ENCODE measurements around the gene PLXNA4. TPM values are rescaled to one million over a fixed set of nuclear protein-coding genes. Genes with fewer than 3 reads are reported as not detected.

The PLXNA4 gene
- total and polyA plus RNA-seq, 9 of the 15 experiments (the other 6 are each of a cell fraction or from before 2014, with no cell fraction given) = under 0.01 to 0.09 TPM; not detected in 7

DNA sequence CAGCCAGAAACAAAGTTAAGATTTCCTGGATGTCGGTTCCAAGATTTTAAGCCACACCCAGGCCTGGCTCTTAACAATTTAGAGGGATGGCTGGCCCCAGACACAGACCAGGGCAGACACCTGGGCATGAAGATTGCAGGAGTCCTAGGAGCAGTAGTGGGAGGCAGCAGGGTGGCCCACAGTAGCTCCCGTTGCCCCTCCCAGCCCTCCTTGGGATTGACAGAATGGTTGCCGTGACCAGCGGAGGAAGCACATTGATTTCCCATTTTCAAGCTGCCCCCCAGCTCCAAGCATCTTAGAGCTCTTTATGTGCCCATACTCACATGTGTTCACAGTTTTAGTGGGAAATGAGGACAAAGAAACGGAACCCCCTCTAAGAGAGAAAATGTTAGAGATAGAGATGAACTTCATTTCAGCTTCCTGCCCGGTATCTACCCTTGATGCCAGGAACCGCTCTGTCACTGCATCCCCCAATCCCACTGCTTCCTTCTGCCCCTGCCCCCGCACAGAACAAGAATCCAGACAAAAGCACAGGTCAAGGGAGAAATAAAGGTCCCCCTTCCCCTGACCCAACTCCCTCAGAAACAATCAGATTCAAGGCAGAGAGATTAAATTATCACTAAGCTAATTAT lies 101.1 kb downstream of the PLXNA4 start:
- CTCF ChIA-PET (ENCODE audit: low intra/inter-chr PET ratio) = no interaction called here
- Histone ChIP-seq H3K4me1 (replicated peaks in 1 of 2; ENCODE audit: control insufficient read depth in 2 of 2, insufficient read depth in 2 of 2, low read length in 2 of 2) (no peaks in the 10 kb centered on the region), H3K79me2 (ENCODE audit: control insufficient read depth, insufficient read depth, low read length) (no peaks in the 10 kb centered on the region), H3K27ac (ENCODE audit: extremely low read depth, low read depth, low read length) (no peak overlapping the region), H2AFZ (ENCODE audit: low read depth, low read length) (no peak overlapping the region), H4K20me1 (replicated peaks; ENCODE audit: control insufficient read depth, insufficient read depth, low read length) (0 out of 2 replicates have a peak, but pooled peaks cover 5% of the 10 kb centered on the region), H3K9ac (ENCODE audit: insufficient read depth in 1 of 2, low read depth in 2 of 2, low read length in 2 of 2) (no peak overlapping the region), H3K9me1 (ENCODE audit: control insufficient read depth, insufficient read depth, low read length) (no peaks in the 10 kb centered on the region), H3K9me3 (replicated peaks; ENCODE audit: control insufficient read depth, insufficient read depth, low read depth, low read length) (no peaks in the 10 kb centered on the region), H3K4me2 (ENCODE audit: insufficient read depth, low read length) (no peak overlapping the region), H3K27me3 (ENCODE audit: control insufficient read depth in 2 of 2, insufficient read depth in 2 of 2, low read length in 2 of 2) (peaks cover 9 to 18% of the 10 kb centered on the region in 2 experiments; a peak in 4 of 5 replicates), H3K36me3 (ENCODE audit: control insufficient read depth, insufficient read depth, low read length) (no peaks in the 10 kb centered on the region), H3K4me3 (no peak overlapping the region)
- whole genome bisulfite sequencing (ENCODE audit: insufficient coverage, low coverage, missing lambda C conversion rate) = 1% methylated on average over 8 of the region's 8 CpGs
- intact Hi-C loops (cut with micrococcal nuclease) (no loop called here), in situ Hi-C loops (cut with MboI) (no loop called here)
- TF ChIP-seq ATF7 (IDR thresholded peaks at IDR 0.05) (no peak), JUND (IDR thresholded peaks at IDR 0.05; ENCODE audit: borderline replicate concordance, low read depth, low read length) (no peak), JUND (tag; IDR thresholded peaks at IDR 0.05; ENCODE audit: borderline replicate concordance, low read depth, low read length) (no peak), NR3C1 (CRISPR knock-in tag; IDR thresholded peaks at IDR 0.05) (no peak), RBFOX2 (IDR thresholded peaks at IDR 0.05; ENCODE audit: low read depth, low read length) (no peak)
- no peak for DNase-seq (ENCODE audit: extremely low read depth in 1 of 4, low spot score in 3 of 4)
- ATAC-seq = no peak
- POLR2A ChIA-PET = no interaction called here
- FAIRE-seq = no peak
- BruUV-seq (replicated peaks) = no TSS peak
